Osteocyte (in vitro differentiated cells): ENCODE measurements around the gene DLG2. TPM values are rescaled to one million over a fixed set of nuclear protein-coding genes. Genes with fewer than 3 reads are reported as not detected.

Source experiments
- DNase-seq: peaks from one replicate; pipeline ENCODE4 v3.0.0; 2021; ENCODE audit warnings: mixed read lengths; ENCODE audit not compliant: unreplicated experiment; ENCODE audit errors: extremely low spot score
- H3K27ac Mint-ChIP-seq: one replicate; pipeline ENCODE4 v1.8.0; 2021; ENCODE audit warnings: mild to moderate bottlenecking, mixed read lengths; ENCODE audit not compliant: unreplicated experiment
- H3K27me3 Mint-ChIP-seq: one replicate; pipeline ENCODE4 v1.8.0; 2021; ENCODE audit warnings: mixed read lengths; ENCODE audit not compliant: unreplicated experiment
- H3K36me3 Mint-ChIP-seq: one replicate; pipeline ENCODE4 v1.8.0; 2021; ENCODE audit warnings: mixed read lengths; ENCODE audit not compliant: unreplicated experiment
- H3K4me1 Mint-ChIP-seq: one replicate; pipeline ENCODE4 v1.8.0; 2021; ENCODE audit warnings: mixed read lengths; ENCODE audit not compliant: unreplicated experiment
- H3K4me3 Mint-ChIP-seq: one replicate; pipeline ENCODE4 v1.8.0; 2021; ENCODE audit warnings: mild to moderate bottlenecking, moderate library complexity, mixed read lengths; ENCODE audit not compliant: unreplicated experiment
- H3K9me3 Mint-ChIP-seq: one replicate; pipeline ENCODE4 v1.8.0; 2021; ENCODE audit warnings: mixed read lengths; ENCODE audit not compliant: unreplicated experiment
- total RNA-seq: library from RNA; stranded (reverse); gene quantifications from 2 replicates; pipeline ENCODE4 v1.2.1, GENCODE V29; 2021
- TF ChIP-seq, protein P1 (sequence below): fragments of 200-600 bp; sonication (generic); IDR thresholded peaks from 2 replicates; pipeline ENCODE4 v1.5.0; 2021; ENCODE audit warnings: antibody characterized with exemption, mild to moderate bottlenecking, moderate library complexity

The DLG2 gene
- total RNA-seq, 1 donor from 2014 or later: 2.1 TPM

DNA sequence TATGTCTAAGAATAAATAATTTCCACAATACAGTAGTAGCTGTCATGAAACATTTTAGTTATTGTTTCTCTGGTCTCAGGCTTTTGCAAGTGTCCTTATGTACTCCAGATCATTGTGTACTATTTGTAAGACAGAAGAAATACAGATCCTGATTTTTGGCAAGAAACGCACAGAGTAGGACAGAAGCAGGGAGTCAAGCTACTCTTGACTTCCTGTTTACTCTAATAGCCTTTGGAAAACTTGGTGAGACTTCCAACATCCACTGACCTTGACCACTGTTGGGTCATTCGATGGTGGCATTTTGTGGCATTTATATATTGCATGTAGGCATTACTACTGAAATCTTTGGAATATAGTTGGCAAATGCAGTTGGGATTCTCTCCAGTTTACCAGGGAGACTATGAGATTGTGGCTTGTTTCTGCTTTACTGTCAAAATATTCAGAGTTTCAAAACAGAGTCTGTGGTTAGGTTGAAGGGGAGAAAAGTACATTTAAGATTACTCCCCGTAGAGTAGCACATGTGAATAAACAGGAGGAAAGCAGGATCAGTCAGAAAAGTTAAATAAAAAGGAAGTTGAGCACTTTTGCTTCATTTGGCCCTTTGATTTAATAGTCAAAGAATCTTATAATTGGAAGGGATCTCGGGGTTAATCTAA lies 1614.8 kb downstream of the DLG2 start:
- H3K27me3 Mint-ChIP-seq: no peaks in the 10 kb centered on the region
- TF ChIP-seq, protein P1, sequence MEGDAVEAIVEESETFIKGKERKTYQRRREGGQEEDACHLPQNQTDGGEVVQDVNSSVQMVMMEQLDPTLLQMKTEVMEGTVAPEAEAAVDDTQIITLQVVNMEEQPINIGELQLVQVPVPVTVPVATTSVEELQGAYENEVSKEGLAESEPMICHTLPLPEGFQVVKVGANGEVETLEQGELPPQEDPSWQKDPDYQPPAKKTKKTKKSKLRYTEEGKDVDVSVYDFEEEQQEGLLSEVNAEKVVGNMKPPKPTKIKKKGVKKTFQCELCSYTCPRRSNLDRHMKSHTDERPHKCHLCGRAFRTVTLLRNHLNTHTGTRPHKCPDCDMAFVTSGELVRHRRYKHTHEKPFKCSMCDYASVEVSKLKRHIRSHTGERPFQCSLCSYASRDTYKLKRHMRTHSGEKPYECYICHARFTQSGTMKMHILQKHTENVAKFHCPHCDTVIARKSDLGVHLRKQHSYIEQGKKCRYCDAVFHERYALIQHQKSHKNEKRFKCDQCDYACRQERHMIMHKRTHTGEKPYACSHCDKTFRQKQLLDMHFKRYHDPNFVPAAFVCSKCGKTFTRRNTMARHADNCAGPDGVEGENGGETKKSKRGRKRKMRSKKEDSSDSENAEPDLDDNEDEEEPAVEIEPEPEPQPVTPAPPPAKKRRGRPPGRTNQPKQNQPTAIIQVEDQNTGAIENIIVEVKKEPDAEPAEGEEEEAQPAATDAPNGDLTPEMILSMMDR: no peak
- DNase-seq: no peak
- no peak overlapping the region for H3K4me3 Mint-ChIP-seq
- no peaks in the 10 kb centered on the region for H3K4me1 Mint-ChIP-seq
- no peaks in the 10 kb centered on the region for H3K36me3 Mint-ChIP-seq
- no peaks in the 10 kb centered on the region for H3K9me3 Mint-ChIP-seq
- H3K27ac Mint-ChIP-seq: no peak overlapping the region

DNA sequence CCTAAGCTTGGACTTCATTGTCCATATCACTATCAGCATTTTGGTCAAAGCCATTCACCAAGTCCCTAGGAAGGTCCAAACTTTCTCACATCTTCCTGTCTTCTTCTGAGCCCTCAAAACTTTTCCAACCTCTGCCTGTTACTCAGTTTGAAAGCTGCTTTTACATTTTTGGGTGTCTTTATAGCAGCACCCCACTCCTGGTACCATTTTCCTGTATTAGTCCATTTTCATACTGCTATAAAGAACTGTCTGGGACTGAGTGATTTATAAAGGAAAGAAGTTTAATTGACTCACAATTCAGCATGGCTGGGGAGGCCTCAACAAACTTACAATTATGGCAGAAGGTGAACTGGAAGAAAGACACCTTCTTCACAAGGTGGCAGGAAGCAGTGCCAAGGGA lies 1624.0 kb downstream of the DLG2 start:
- TF ChIP-seq, protein P1: no peak
- H3K4me1 Mint-ChIP-seq: no peaks in the 10 kb centered on the region
- no peak for DNase-seq
- H3K27ac Mint-ChIP-seq: no peak overlapping the region
- peaks cover 41% of the 10 kb centered on the region for H3K9me3 Mint-ChIP-seq
- H3K27me3 Mint-ChIP-seq: no peaks in the 10 kb centered on the region
- H3K4me3 Mint-ChIP-seq: no peak overlapping the region
- no peaks in the 10 kb centered on the region for H3K36me3 Mint-ChIP-seq

DNA sequence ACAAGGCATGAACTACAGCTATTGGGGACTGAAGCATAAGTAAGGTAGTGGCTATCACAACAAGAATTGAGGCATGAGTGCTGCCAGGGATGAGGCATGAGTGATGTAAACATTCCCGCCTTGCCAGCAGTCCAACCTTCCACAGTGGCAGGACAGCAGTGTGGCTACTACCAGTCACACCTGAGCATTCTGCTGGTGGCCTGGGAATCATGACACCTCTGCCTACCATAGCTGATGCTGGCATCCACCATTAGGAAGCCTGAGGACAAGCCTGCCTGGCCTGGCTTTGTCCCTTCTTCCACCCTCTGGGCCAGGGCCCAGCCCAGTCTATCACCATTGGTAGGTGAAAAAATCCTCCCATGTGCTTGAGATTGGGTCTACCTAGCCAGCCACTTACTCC lies 1628.2 kb downstream of the DLG2 start:
- H3K4me1 Mint-ChIP-seq: no peaks in the 10 kb centered on the region
- no peak overlapping the region for H3K27ac Mint-ChIP-seq
- no peaks in the 10 kb centered on the region for H3K36me3 Mint-ChIP-seq
- no peak overlapping the region for H3K4me3 Mint-ChIP-seq
- H3K9me3 Mint-ChIP-seq: peaks cover 48% of the 10 kb centered on the region
- DNase-seq: no peak
- TF ChIP-seq, protein P1: no peak
- no peaks in the 10 kb centered on the region for H3K27me3 Mint-ChIP-seq

DNA sequence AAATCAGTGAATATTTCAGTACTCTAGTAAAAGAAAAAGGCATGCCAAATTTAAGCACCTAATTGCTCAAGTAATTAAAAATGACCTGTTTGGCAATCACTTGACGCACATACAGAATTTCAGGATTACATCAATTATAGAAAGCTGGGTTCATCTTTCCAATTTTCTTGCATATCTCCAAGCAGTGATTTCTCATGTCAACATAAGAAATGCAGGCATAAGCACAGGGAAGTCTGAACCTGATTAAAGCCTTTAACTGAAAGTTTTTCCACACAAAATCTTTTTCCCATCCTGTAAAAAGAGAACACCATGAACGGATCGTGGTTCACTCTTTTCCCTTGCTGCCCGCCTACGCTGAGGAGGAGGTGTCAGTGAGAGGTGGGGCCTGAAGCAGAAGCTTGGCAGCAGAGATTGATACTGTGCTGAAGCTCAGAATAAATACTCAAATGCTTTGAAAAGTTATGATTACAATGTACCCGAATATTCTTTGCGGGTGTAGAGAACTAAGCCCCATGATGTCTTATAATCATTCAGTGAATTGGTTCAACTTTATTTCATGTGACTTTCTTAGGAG lies 1636.9 kb downstream of the DLG2 start:
- Mint-ChIP-seq H3K9me3 (peaks cover 4% of the 10 kb centered on the region), H3K36me3 (no peaks in the 10 kb centered on the region), H3K4me1 (no peaks in the 10 kb centered on the region), H3K27me3 (no peaks in the 10 kb centered on the region), H3K27ac (no peak overlapping the region), H3K4me3 (no peak overlapping the region)
- TF ChIP-seq, protein P1: no peak
- no peak for DNase-seq

DNA sequence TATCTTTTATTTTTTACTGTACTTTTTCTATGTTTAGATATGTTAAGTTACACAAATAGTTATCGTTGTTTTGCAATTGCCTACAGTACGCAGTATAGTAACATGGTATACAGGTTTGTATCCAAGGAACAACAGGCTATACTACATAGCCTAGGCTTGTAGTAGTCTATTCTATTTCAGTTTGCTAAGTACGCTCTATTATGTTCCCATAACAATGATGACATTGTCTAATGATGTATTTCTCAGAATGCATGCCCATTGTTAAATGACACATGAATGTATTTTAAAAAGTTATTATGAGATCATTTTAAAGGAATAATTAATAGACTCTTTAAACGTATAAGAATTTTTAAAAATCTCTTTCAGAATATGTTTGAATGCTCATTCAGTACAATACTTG lies 1644.3 kb downstream of the DLG2 start:
- no peak overlapping the region for H3K27ac Mint-ChIP-seq
- H3K4me3 Mint-ChIP-seq: no peak overlapping the region
- no peaks in the 10 kb centered on the region for H3K27me3 Mint-ChIP-seq
- no peaks in the 10 kb centered on the region for H3K9me3 Mint-ChIP-seq
- no peaks in the 10 kb centered on the region for H3K36me3 Mint-ChIP-seq
- DNase-seq: no peak
- no peaks in the 10 kb centered on the region for H3K4me1 Mint-ChIP-seq
- TF ChIP-seq, protein P1: no peak
